H1 (cell line): ENCODE results near the gene L3MBTL4. TPM values are rescaled to one million over a fixed set of nuclear protein-coding genes. Genes with fewer than 3 reads are reported as not detected.

ENCODE experiments used
- CTCF ChIA-PET: fragments of 300-600 bp; sonication (Branson Sonifier 250); formaldehyde crosslinking; loops from one replicate; lab custom pipeline; 2021; ENCODE audit not compliant: partially characterized antibody; lab: Charles Lee
- POLR2A ChIA-PET: fragments of 300-600 bp; sonication (Branson Sonifier 250); formaldehyde crosslinking; loops from one replicate; lab custom pipeline; 2021; ENCODE audit warnings: inconsistent platforms; ENCODE audit not compliant: partially characterized antibody; lab: Charles Lee
- DNase-seq, 2 experiments: peaks; one replicate each; pipeline versions ENCODE4 v3.0.0 to v3.0.0-alpha.2; 2010 to 2022; ENCODE audit warnings: low spot score in 2 of 2, low read depth in 1 of 2, mixed read lengths in 1 of 2
- FAIRE-seq: peaks from 2 replicates; lab custom pipeline; 2011; peaks lifted over from hg19 to GRCh38; lab: Jason Lieb, UNC
- H2AFZ ChIP-seq: 2 replicates; pipeline ENCODE4 v1.8.1; 2012; ENCODE audit warnings: low read length, inconsistent platforms
- H2AK5ac ChIP-seq: 2 replicates; pipeline ENCODE4 v1.6.1; 2013; ENCODE audit warnings: low read depth, low read length
- H2BK120ac ChIP-seq: replicated peaks from 2 replicates; pipeline ENCODE3; 2013; ENCODE audit warnings: low read depth, low read length, inconsistent platforms
- H2BK12ac ChIP-seq: 2 replicates; pipeline ENCODE4 v1.6.1; 2013; ENCODE audit warnings: low read depth, low read length
- H2BK15ac ChIP-seq: 2 replicates; pipeline ENCODE4 v1.6.1; 2013; ENCODE audit warnings: low read length
- H2BK20ac ChIP-seq: 2 replicates; pipeline ENCODE4 v1.6.1; 2013; ENCODE audit warnings: low read length
- H2BK5ac ChIP-seq: 2 replicates; pipeline ENCODE4 v1.6.1; 2013; ENCODE audit warnings: low read depth, low read length
- H3K14ac ChIP-seq: 2 replicates; pipeline ENCODE4 v1.6.1; 2013; ENCODE audit warnings: inconsistent platforms; ENCODE audit not compliant: insufficient read length
- H3K18ac ChIP-seq: 2 replicates; pipeline ENCODE4 v1.6.1; 2013; ENCODE audit warnings: low read length; ENCODE audit errors: extremely low read depth
- H3K23ac ChIP-seq: 2 replicates; pipeline ENCODE4 v1.6.1; 2013; ENCODE audit warnings: inconsistent platforms; ENCODE audit not compliant: insufficient read length
- H3K23me2 ChIP-seq: 2 replicates; pipeline ENCODE4 v1.6.1; 2013; ENCODE audit warnings: low read depth, low read length
- H3K27ac ChIP-seq: 2 replicates; pipeline ENCODE4 v1.6.1; 2011; ENCODE audit warnings: low read depth, low read length, inconsistent platforms
- H3K27me3 ChIP-seq, 4 experiments: replicated peaks in 1 of 4; 1 replicate in 1 of 4; 2 replicates in 3 of 4; pipeline versions ENCODE4 v1.6.1 to v1.8.1; 2011 to 2013; ENCODE audit warnings: low read length in 3 of 4, mild to moderate bottlenecking in 3 of 4, inconsistent platforms in 2 of 4, mixed read lengths in 2 of 4, moderate library complexity in 1 of 4; ENCODE audit not compliant: control insufficient read depth in 3 of 4, insufficient read depth in 3 of 4; ENCODE audit errors: extremely low read depth in 1 of 4
- H3K36me3 ChIP-seq, 4 experiments: 2 replicates each; pipeline versions ENCODE4 v1.6.1 to v1.8.1; 2011 to 2013; ENCODE audit warnings: mild to moderate bottlenecking in 4 of 4, low read length in 3 of 4, moderate library complexity in 2 of 4, control low read depth in 1 of 4, inconsistent platforms in 1 of 4; ENCODE audit not compliant: insufficient read depth in 4 of 4, control insufficient read depth in 2 of 4
- H3K4ac ChIP-seq: replicated peaks from 2 replicates; pipeline ENCODE3; 2013; ENCODE audit warnings: low read length, low read depth, mixed read lengths, inconsistent platforms; ENCODE audit not compliant: insufficient read length
- H3K4me1 ChIP-seq, 4 experiments: replicated peaks in 1 of 4; 1 replicate in 1 of 4; 2 replicates in 3 of 4; pipeline versions ENCODE4 v1.6.1 to v1.8.1; 2011 to 2013; ENCODE audit warnings: low read length in 3 of 4, inconsistent platforms in 2 of 4, mixed read lengths in 1 of 4; ENCODE audit not compliant: insufficient read depth in 4 of 4, control insufficient read depth in 3 of 4
- H3K4me2 ChIP-seq, 2 experiments: 2 replicates each; pipeline versions ENCODE4 v1.6.1 to v1.8.1; 2011 to 2013; ENCODE audit warnings: low read depth in 2 of 2, low read length in 2 of 2, control low read depth in 1 of 2, inconsistent platforms in 1 of 2, mild to moderate bottlenecking in 1 of 2; ENCODE audit not compliant: insufficient read depth in 1 of 2
- H3K4me3 ChIP-seq, 4 experiments: fragments of 200-600, 300-600 bp in 1 of 4; sonication (generic), shearing (Covaris generic), sonication (Bioruptor Twin) in 1 of 4; 2 replicates each; pipeline versions ENCODE4 v1.5.1 to v1.8.1; 2011 to 2016; ENCODE audit warnings: low read length in 4 of 4, low read depth in 3 of 4, control low read depth in 2 of 4, inconsistent platforms in 2 of 4, mild to moderate bottlenecking in 2 of 4, mixed read lengths in 1 of 4, moderate library complexity in 1 of 4; ENCODE audit not compliant: insufficient read depth in 2 of 4; ENCODE audit errors: extremely low read depth in 1 of 4
- H3K56ac ChIP-seq: replicated peaks from 2 replicates; pipeline ENCODE3; 2013; ENCODE audit warnings: low read depth, mild to moderate bottlenecking, mixed read lengths, low read length, inconsistent platforms; ENCODE audit not compliant: insufficient read length
- H3K79me1 ChIP-seq: 2 replicates; pipeline ENCODE4 v1.6.1; 2013; ENCODE audit warnings: low read depth, low read length, control low read depth
- H3K79me2 ChIP-seq, 2 experiments: 2 replicates each; pipeline versions ENCODE4 v1.6.1 to v1.8.1; 2012 to 2013; ENCODE audit warnings: low read length in 2 of 2, mild to moderate bottlenecking in 2 of 2, inconsistent platforms in 1 of 2; ENCODE audit not compliant: insufficient read depth in 2 of 2, control insufficient read depth in 1 of 2
- H3K9ac ChIP-seq, 4 experiments: replicated peaks in 1 of 4; 1 replicate in 1 of 4; 2 replicates in 3 of 4; pipeline versions ENCODE4 v1.6.1 to v1.8.1; 2011 to 2013; ENCODE audit warnings: low read depth in 3 of 4, low read length in 3 of 4, control low read depth in 2 of 4, mild to moderate bottlenecking in 2 of 4, moderate library complexity in 2 of 4, inconsistent platforms in 1 of 4; ENCODE audit errors: extremely low read depth in 1 of 4
- H3K9me3 ChIP-seq, 2 experiments: 2 replicates each; pipeline versions ENCODE4 v1.6.1 to v1.8.1; 2012 to 2013; ENCODE audit warnings: mild to moderate bottlenecking in 2 of 2, moderate library complexity in 2 of 2, control low read depth in 1 of 2, inconsistent platforms in 1 of 2, low read depth in 1 of 2, low read length in 1 of 2, mixed read lengths in 1 of 2; ENCODE audit not compliant: insufficient read depth in 2 of 2
- H4K20me1 ChIP-seq, 2 experiments: replicated peaks in 1 of 2; 2 replicates each; pipeline versions ENCODE3 to v1.8.1; 2011 to 2013; ENCODE audit warnings: inconsistent platforms in 2 of 2, low read length in 2 of 2, mild to moderate bottlenecking in 1 of 2; ENCODE audit not compliant: insufficient read depth in 2 of 2, control insufficient read depth in 1 of 2
- H4K5ac ChIP-seq: 2 replicates; pipeline ENCODE4 v1.6.1; 2013; ENCODE audit warnings: low read length, low read depth, mixed read lengths, inconsistent platforms; ENCODE audit not compliant: insufficient read length
- H4K8ac ChIP-seq: 2 replicates; pipeline ENCODE4 v1.8.0; 2013; ENCODE audit warnings: mild to moderate bottlenecking, moderate library complexity, low read length, inconsistent platforms; ENCODE audit not compliant: insufficient read depth; ENCODE audit errors: extremely low read depth
- H4K91ac ChIP-seq: replicated peaks from 2 replicates; pipeline ENCODE3; 2013; ENCODE audit warnings: low read length, mixed read lengths, inconsistent platforms; ENCODE audit not compliant: insufficient read length
- BRCA1 ChIP-seq: IDR thresholded peaks from 2 replicates; pipeline ENCODE4 v1.6.1; 2012; ENCODE audit warnings: low read depth, low read length, improper control_type of control experiment
- CBX5 ChIP-seq: fragments of 300-800, 300-1000 bp; sonication (generic); IDR thresholded peaks from 2 replicates; pipeline ENCODE4 v1.7.1; 2016; ENCODE audit warnings: antibody characterized with exemption, low read length, low read depth
- MAFK ChIP-seq: IDR thresholded peaks from 2 replicates; pipeline ENCODE4 v1.6.1; 2012; ENCODE audit warnings: low read depth, mild to moderate bottlenecking, improper control_type of control experiment, low read length
- POLR2A ChIP-seq, 2 experiments: IDR thresholded peaks; 1 replicate in 1 of 2; 2 replicates in 1 of 2; pipeline ENCODE4 v1.6.1; 2011; ENCODE audit warnings: low read depth in 2 of 2, low read length in 2 of 2, mild to moderate bottlenecking in 2 of 2; ENCODE audit errors: control extremely low read depth in 1 of 2
- RAD21 ChIP-seq, 2 experiments: IDR thresholded peaks in 1 of 2; conservative IDR thresholded peaks in 1 of 2; 2 replicates each; pipeline ENCODE4 v1.6.1; 2011; ENCODE audit warnings: low read depth in 2 of 2, low read length in 2 of 2, improper control_type of control experiment in 1 of 2, inconsistent platforms in 1 of 2, mild to moderate bottlenecking in 1 of 2, moderate library complexity in 1 of 2
- RXRA ChIP-seq: IDR thresholded peaks from 2 replicates; pipeline ENCODE4 v1.6.1; 2011; ENCODE audit warnings: low read depth, mild to moderate bottlenecking, low read length, moderate library complexity; ENCODE audit not compliant: insufficient read depth
- SIX5 ChIP-seq: IDR thresholded peaks from 2 replicates; pipeline ENCODE4 v1.6.1; 2011; ENCODE audit warnings: mild to moderate bottlenecking, low read depth, low read length
- SRF ChIP-seq: IDR thresholded peaks from 2 replicates; pipeline ENCODE4 v1.6.1; 2011; ENCODE audit warnings: mild to moderate bottlenecking, low read depth, low read length, moderate library complexity
- TAF1 ChIP-seq: IDR thresholded peaks from 2 replicates; pipeline ENCODE4 v1.6.1; 2011; ENCODE audit warnings: mild to moderate bottlenecking, low read depth, low read length
- USF2 ChIP-seq: IDR thresholded peaks from 2 replicates; pipeline ENCODE4 v1.6.1; 2011; ENCODE audit warnings: low read length, improper control_type of control experiment
- WGBS, 2 experiments: shearing (Covaris generic) in 1 of 2; methylation state at CpG; one replicate each; pipeline versions ENCODE4 v1.1.6 to v1.1.7; 2013 to 2015; ENCODE audit warnings: low lambda C conversion rate in 2 of 2, mixed read lengths in 2 of 2, inconsistent platforms in 1 of 2, low coverage in 1 of 2, missing lambda C conversion rate in 1 of 2; ENCODE audit not compliant: insufficient replicate concordance in 2 of 2, insufficient coverage in 1 of 2, insufficient read length in 1 of 2; ENCODE audit errors: extremely low coverage in 1 of 2, missing lambda C conversion rate in 1 of 2; 5-methylcytosine and 5-hydroxymethylcytosine counted together
- polyA plus RNA-seq, 7 experiments: library from polyadenylated mRNA; depleted of rRNA in 3 of 7; stranded (reverse) in 5 of 7; unstranded in 2 of 7; fragments of >200 nt in 5 of 7; fragments of 200-250 nt in 2 of 7; gene quantifications; 1 replicate in 5 of 7; 2 replicates in 1 of 7; 4 replicates in 1 of 7; pipeline versions ENCODE4 v1.2.1 to v1.2.3, GENCODE V29; 2011 to 2013; ENCODE audit warnings: missing spikeins in 2 of 7, mixed read lengths in 2 of 7
- total RNA-seq: library from RNA; stranded (reverse); fragmentation: NEBNext Ultra II Directional; extraction: Animal tissue kit (Norgen Biotek cat#: 25700); gene quantifications from 2 replicates; pipeline ENCODE4 v1.2.1, GENCODE V29; 2021

The L3MBTL4 gene
- total and polyA plus RNA-seq, 2 of the 8 experiments (the other 6 are each of a cell fraction or from before 2014, with no cell fraction given), result 1.0 to 2.1 TPM

DNA sequence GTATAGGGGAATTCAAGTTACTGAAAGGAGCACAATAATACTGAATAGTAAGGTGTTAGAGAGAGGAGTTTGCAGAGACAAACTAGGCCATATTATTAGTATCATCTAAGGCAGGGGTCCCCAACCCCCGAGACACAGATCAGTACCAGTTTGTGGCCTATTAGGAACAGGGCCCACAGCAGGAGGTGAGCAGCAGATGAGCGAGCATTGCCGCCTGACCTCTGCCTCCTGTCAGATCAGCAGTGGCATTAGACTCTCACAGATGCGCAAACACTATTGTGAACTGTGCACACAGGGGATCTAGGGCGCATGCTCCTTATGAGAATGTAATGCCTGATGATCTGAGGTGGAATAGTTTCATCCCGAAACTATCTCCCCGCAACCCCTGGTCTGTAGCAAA is 477.6 kb downstream of the L3MBTL4 start:
- TF ChIP-seq POLR2A (IDR thresholded peaks at IDR 0.05; ENCODE audit: control extremely low read depth in 1 of 2, low read depth in 2 of 2, low read length in 2 of 2) (no peak), TAF1 (no peak), USF2 (no peak), RXRA (no peak), SRF (no peak), SIX5 (no peak), BRCA1 (no peak), MAFK (no peak), RAD21 (IDR thresholded peaks at IDR 0.05 in 1 of 2, conservative IDR thresholded peaks at IDR 0.05 in 1 of 2; ENCODE audit: low read depth in 2 of 2, low read length in 2 of 2) (no peak), CBX5 (no peak)
- H4K91ac ChIP-seq, result no peak overlapping the region
- H2BK12ac ChIP-seq, result no peak overlapping the region
- H2BK15ac ChIP-seq, result no peak overlapping the region
- no peak overlapping the region for H3K4me2 ChIP-seq
- H4K8ac ChIP-seq, result no peak overlapping the region
- H3K18ac ChIP-seq, result no peak overlapping the region
- H3K4ac ChIP-seq, result no peak overlapping the region
- H3K79me2 ChIP-seq, result no peaks in the 10 kb centered on the region
- no peak overlapping the region for H2AFZ ChIP-seq
- DNase-seq (no peak), FAIRE-seq (no peak)
- no peak overlapping the region for H4K5ac ChIP-seq
- no peak overlapping the region for H3K27ac ChIP-seq
- WGBS, 2 experiments, result 86% methylated on average over 7 of the region's 7 CpGs; no CpG with 5 or more reads in 1 of the 2 experiments
- H3K27me3 ChIP-seq, result no peaks in the 10 kb centered on the region
- H3K9me3 ChIP-seq, result no peaks in the 10 kb centered on the region
- ChIA-PET POLR2A (no interaction called here), CTCF (no interaction called here)
- no peak overlapping the region for H2AK5ac ChIP-seq
- H2BK120ac ChIP-seq, result no peak overlapping the region
- H3K23ac ChIP-seq, result no peak overlapping the region
- H3K79me1 ChIP-seq, result no peaks in the 10 kb centered on the region
- H3K4me3 ChIP-seq, result no peak overlapping the region
- H3K36me3 ChIP-seq, result no peaks in the 10 kb centered on the region
- H2BK5ac ChIP-seq, result no peak overlapping the region
- H3K56ac ChIP-seq, result no peak overlapping the region
- no peak overlapping the region for H3K9ac ChIP-seq
- H3K4me1 ChIP-seq, result peaks cover 2 to 7% (median 6%) of the 10 kb centered on the region in 4 experiments; a peak in 5 of 7 replicates
- H3K23me2 ChIP-seq, result no peaks in the 10 kb centered on the region
- no peak overlapping the region for H3K14ac ChIP-seq
- H2BK20ac ChIP-seq, result no peak overlapping the region
- H4K20me1 ChIP-seq, result peaks cover 0 to 3% of the 10 kb centered on the region in 2 experiments
